Astrocyte (in vitro differentiated cells and primary cell): ENCODE results near the gene THPO.

Experiments
- CTCF ChIP-seq: IDR thresholded peaks from 2 replicates; pipeline ENCODE4 v1.5.1; 2011; ENCODE audit warnings: low read depth, mild to moderate bottlenecking, inconsistent platforms, low read length, moderate library complexity; ENCODE audit not compliant: insufficient read depth
- EZH2 ChIP-seq: IDR thresholded peaks from 2 replicates; pipeline ENCODE4 v1.6.1; 2012; ENCODE audit warnings: mild to moderate bottlenecking, low read length, inconsistent platforms; ENCODE audit not compliant: insufficient read depth

GRCh38 chr3:184335661-184336546 is 42.1 kb downstream of the THPO start:
- no peak for TF ChIP-seq CTCF
- TF ChIP-seq EZH2: no peak
